Ovary (tissue), 9 donors: Measurements from ENCODE around the gene WIZ. TPM values are rescaled to one million over a fixed set of nuclear protein-coding genes. Genes with fewer than 3 reads are reported as not detected.
"Not testable (repeated sequence)": the region's sequence is repeated elsewhere in the genome, so short reads cannot be mapped to it uniquely, and the experiment has no call there.

Experiments
- DNase-seq, 5 donors: peaks; one replicate each; pipeline ENCODE4 v3.0.0-alpha.2; 2019 to 2020
- H3K27ac ChIP-seq, 2 donors: fragments of 200-600 bp; one replicate each; pipeline versions ENCODE4 v1.5.1 to v1.8.0; 2019 to 2022
- H3K27me3 ChIP-seq: fragments of 200-600 bp; one replicate; pipeline ENCODE4 v1.8.0; 2022
- H3K36me3 ChIP-seq: fragments of 200-600 bp; sonication (generic); one replicate; pipeline ENCODE4 v1.5.1; 2019
- H3K4me1 ChIP-seq: one replicate; pipeline ENCODE4 v1.8.1; 2013; ENCODE audit warnings: mild to moderate bottlenecking, moderate library complexity; ENCODE audit not compliant: insufficient read depth
- H3K4me3 ChIP-seq: fragments of 200-600 bp; sonication (generic); one replicate; pipeline ENCODE4 v1.5.1; 2017
- H3K9me3 ChIP-seq, 2 donors: fragments of 200-600 bp in 1 of 2; sonication (generic) in 1 of 2; one replicate each; pipeline versions ENCODE4 v1.5.1 to v1.8.1; 2013 to 2019; ENCODE audit warnings: mild to moderate bottlenecking in 1 of 2, moderate library complexity in 1 of 2
- CTCF ChIP-seq, 3 donors: fragments of 450-650 bp in 2 of 3; fragments of 200-600 bp in 1 of 3; IDR thresholded peaks; one replicate each; pipeline versions ENCODE4 v1.5.1 to v1.8.0; 2016 to 2022; ENCODE audit warnings: antibody characterized with exemption in 3 of 3, mild to moderate bottlenecking in 1 of 3
- EP300 ChIP-seq: sonication (generic); formaldehyde crosslinking; IDR thresholded peaks from one replicate; pipeline ENCODE4 v1.6.1; 2017; ENCODE audit warnings: antibody characterized with exemption
- POLR2A ChIP-seq: fragments of 450-650 bp; IDR thresholded peaks from one replicate; pipeline ENCODE4 v1.6.1; 2017; ENCODE audit warnings: antibody characterized with exemption, mild to moderate bottlenecking, moderate library complexity
- WGBS, 3 donors: extraction: QIAGEN DNeasy Blood & Tissue Kit in 1 of 3; methylation state at CpG; one replicate each; pipeline versions ENCODE4 v1.1.5 to v1.1.7; 2013 to 2017; 5-methylcytosine and 5-hydroxymethylcytosine counted together
- intact Hi-C, 4 donors: fragments of 100-400 bp; cut with DNase I; formaldehyde crosslinking; loops; one replicate each; pipeline versions ENCODE4 v1.11.0 to v1.15.1; 2022 to 2023
- polyA plus RNA-seq, 2 donors: library from polyadenylated mRNA; stranded (reverse); fragments of 200-250 nt in 1 of 2; fragments of 350-450 nt in 1 of 2; fragmentation: Illumina TruSeq in 1 of 2; extraction: RNeasy Lipid Tissue Mini Kit (QIAGEN cat#74804) in 1 of 2; gene quantifications; one replicate each; pipeline ENCODE4 v1.2.3, GENCODE V29; 2013 to 2014
- total RNA-seq, 7 donors: library from RNA; depleted of rRNA in 2 of 7; stranded (reverse); fragments of >200 nt in 2 of 7; fragmentation: NEBNext Ultra II Directional in 3 of 7; extraction: Animal tissue kit (Norgen Biotek cat#: 25700) in 3 of 7; gene quantifications; one replicate each; pipeline versions ENCODE4 v1.1.0 to v1.2.4, GENCODE V29; 2016 to 2023
- donor health status: DM: no; HTN: no; CAD: no; lungs with moderate emphysema.
- donor health status: DM: no; HTN: no; CAD: no.
- donor health status: Bipolar disorder and iron deficiency.
- donor health status: DM: yes; HTN: yes; CAD: no.
- donor health status: DM: no; HTN: no; CAD: no.
- donor health status: DM: yes; HTN: yes; CAD: no.

The WIZ gene
- total and polyA plus RNA-seq, 9 donors = 4.8 to 46.5 (median 38.2) TPM

DNA sequence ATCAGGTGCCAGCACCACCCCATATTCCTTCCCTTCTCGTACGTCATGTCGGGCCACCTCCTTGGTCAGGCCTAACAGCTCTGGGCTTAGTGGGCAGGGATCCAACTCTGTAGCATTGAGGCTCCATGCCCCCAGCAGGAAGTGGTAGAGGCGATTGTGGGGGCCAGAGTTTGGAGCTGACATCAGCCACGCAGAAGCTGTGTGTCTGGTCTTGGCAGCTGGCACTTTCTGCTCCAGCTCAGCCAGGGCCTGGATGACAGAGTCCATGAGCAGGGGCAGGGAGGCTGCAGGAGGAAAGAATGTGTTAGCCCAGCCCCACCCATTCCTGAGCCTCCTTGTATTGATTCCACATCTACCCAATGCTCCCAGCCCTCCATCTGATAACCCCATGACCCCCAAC, 26.6 kb upstream of the WIZ start:
- 68 to 84% (median 81%) methylated on average over 4 to 5 of the region's 5 CpGs for WGBS, 3 donors
- no peak for DNase-seq

DNA sequence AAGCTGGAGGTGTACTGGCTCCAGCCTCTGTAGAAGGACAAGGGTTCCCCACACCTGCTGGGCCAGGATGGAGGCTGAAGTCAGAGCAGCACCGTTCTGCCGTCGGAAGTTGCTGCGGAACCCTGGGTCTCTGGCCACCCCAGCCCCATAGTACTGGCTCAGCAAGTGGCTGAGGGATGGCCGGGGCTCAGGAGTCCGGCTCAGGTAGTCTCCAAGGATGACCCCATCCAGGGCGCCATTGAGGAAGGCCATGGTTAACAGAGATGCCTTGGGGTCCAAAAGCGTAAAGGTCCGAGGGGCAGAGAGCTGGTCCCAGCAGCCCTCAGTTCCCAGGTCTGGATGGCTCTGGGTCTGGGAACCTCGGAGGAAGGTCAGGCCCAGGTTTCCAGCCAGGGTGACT, 25.9 kb upstream of the WIZ start:
- Histone ChIP-seq H3K27ac (no peak overlapping the region), H3K36me3 (no peaks in the 10 kb centered on the region), H3K4me1 (no peaks in the 10 kb centered on the region), H3K4me3 (no peak overlapping the region), H3K27me3 (no peaks in the 10 kb centered on the region), H3K9me3 (no peaks in the 10 kb centered on the region)
- 91 to 95% (median 92%) methylated on average over 10 of the region's 10 CpGs for WGBS, 3 donors
- intact Hi-C loops = no loop called here
- DNase-seq = no peak
- no peak for TF ChIP-seq EP300
- no peak for TF ChIP-seq CTCF (IDR thresholded peaks at IDR 0.05)
- TF ChIP-seq POLR2A = no peak

More for the DNA sequence above, 26.6 kb upstream of the WIZ start:
- no peak overlapping the region for H3K4me3 ChIP-seq
- no peaks in the 10 kb centered on the region for H3K9me3 ChIP-seq
- TF ChIP-seq EP300 (no peak), POLR2A (no peak), CTCF (IDR thresholded peaks at IDR 0.05) (no peak)
- H3K4me1 ChIP-seq = no peaks in the 10 kb centered on the region
- intact Hi-C loops = no loop called here
- no peaks in the 10 kb centered on the region for H3K27me3 ChIP-seq
- H3K27ac ChIP-seq = no peak overlapping the region
- no peaks in the 10 kb centered on the region for H3K36me3 ChIP-seq

DNA sequence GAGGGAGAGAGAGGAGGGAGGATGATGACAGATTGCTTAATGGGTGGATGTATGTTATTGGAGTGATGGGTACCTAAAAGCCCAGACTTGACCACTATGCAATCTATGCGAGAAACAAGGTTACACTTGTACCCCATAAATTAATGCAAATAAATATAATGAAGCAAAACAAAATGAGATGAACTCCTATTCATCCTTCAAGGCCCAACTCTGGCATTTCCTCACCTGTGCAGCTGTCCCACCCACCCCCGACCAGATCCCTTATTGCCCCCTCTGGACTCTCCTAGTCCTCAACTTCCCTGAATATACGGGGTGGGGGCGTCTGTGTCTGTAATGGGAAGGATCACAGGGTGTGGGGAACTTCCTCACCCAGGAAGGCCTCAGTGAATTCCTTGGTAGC, 25.4 kb upstream of the WIZ start:
- no peak for DNase-seq
- intact Hi-C loops = no loop called here
- H3K4me1 ChIP-seq = no peaks in the 10 kb centered on the region

GRCh38 chr19:15473821-15474220, 24.1 kb upstream of the WIZ start:
- H3K27me3 ChIP-seq, H3K4me1 ChIP-seq, DNase-seq, H3K4me3 ChIP-seq, H3K27ac ChIP-seq, intact Hi-C loops, H3K36me3 ChIP-seq, H3K9me3 ChIP-seq: not testable (repeated sequence)
- 49 to 68% (median 59%) methylated on average over 4 of the region's 4 CpGs for WGBS, 3 donors

More for the DNA sequence above, 25.4 kb upstream of the WIZ start:
- Histone ChIP-seq H3K36me3 (no peaks in the 10 kb centered on the region), H3K9me3 (no peaks in the 10 kb centered on the region), H3K4me3 (no peak overlapping the region), H3K27me3 (no peaks in the 10 kb centered on the region), H3K27ac (no peak overlapping the region)
- no peak for TF ChIP-seq CTCF (IDR thresholded peaks at IDR 0.05)
- TF ChIP-seq EP300 = no peak
- no peak for TF ChIP-seq POLR2A
- WGBS, 3 donors = 64 to 92% (median 79%) methylated on average over 4 of the region's 4 CpGs

DNA sequence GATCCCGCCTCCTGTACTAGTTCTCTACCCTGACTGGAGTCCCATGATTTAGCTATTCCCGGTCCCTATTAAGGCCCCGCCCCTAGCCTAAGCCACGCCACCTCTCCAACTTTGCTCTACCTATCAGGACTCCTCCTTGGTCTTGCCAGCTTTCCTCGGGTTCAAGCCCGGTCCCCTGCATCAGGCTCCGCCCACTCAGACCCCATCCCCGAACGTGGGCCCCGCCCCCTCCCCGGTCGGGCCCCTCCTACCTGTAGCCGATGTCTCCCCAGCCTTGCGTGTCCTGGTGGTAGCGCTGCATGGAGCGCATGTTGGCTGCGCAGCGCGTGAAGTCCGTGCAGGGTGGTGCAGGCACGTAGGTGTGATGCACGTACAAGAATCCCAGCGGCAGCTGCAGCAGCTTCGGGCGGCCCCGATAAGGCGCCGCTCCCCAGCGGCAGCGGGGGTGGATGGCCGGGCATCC, 21.9 kb upstream of the WIZ start:
- WGBS, 3 donors = 40 to 55% (median 44%) methylated on average over 31 of the region's 31 CpGs
- no peak for TF ChIP-seq POLR2A
- TF ChIP-seq EP300 = no peak
- TF ChIP-seq CTCF (IDR thresholded peaks at IDR 0.05) = no peak
- no peaks in the 10 kb centered on the region for H3K27me3 ChIP-seq
- no peaks in the 10 kb centered on the region for H3K9me3 ChIP-seq
- H3K4me3 ChIP-seq = no peak overlapping the region
- DNase-seq = no peak
- intact Hi-C loops = no loop called here
- H3K36me3 ChIP-seq = no peaks in the 10 kb centered on the region
- no peaks in the 10 kb centered on the region for H3K4me1 ChIP-seq
- H3K27ac ChIP-seq = no peak overlapping the region
